Calu3 (cell line): ENCODE data around the gene PER1. TPM values are rescaled to one million over a fixed set of nuclear protein-coding genes. Genes with fewer than 3 reads are reported as not detected.

Source experiments
- BruUV-seq: library from RNA; stranded (reverse); fragments of 400-500 nt; replicated peaks from 2 replicates; lab custom pipeline; 2021; lab: Mats Ljungman, UMichigan
- CTCF ChIA-PET: fragments of 300-600 bp; sonication (Branson Sonifier 250); formaldehyde crosslinking; loops from one replicate; lab custom pipeline; 2022; ENCODE audit warnings: antibody characterized with exemption; lab: Charles Lee
- DNase-seq: peaks from one replicate; pipeline ENCODE4 v3.0.0; 2022
- H3K27ac Mint-ChIP-seq: one replicate; pipeline ENCODE4 v1.8.0; 2022; ENCODE audit warnings: mixed read lengths; ENCODE audit not compliant: unreplicated experiment
- H3K27me3 Mint-ChIP-seq: one replicate; pipeline ENCODE4 v1.8.0; 2022; ENCODE audit warnings: mixed read lengths; ENCODE audit not compliant: unreplicated experiment
- H3K36me3 Mint-ChIP-seq: one replicate; pipeline ENCODE4 v1.8.0; 2022; ENCODE audit warnings: mild to moderate bottlenecking, moderate library complexity, mixed read lengths; ENCODE audit not compliant: insufficient read depth, unreplicated experiment
- H3K4me1 Mint-ChIP-seq: one replicate; pipeline ENCODE4 v1.8.0; 2022; ENCODE audit warnings: mild to moderate bottlenecking, low read depth, mixed read lengths; ENCODE audit not compliant: unreplicated experiment
- H3K4me3 Mint-ChIP-seq: one replicate; pipeline ENCODE4 v1.8.0; 2022; ENCODE audit warnings: mild to moderate bottlenecking, low read depth, moderate library complexity, mixed read lengths; ENCODE audit not compliant: unreplicated experiment
- H3K9me3 Mint-ChIP-seq: one replicate; pipeline ENCODE4 v1.8.0; 2022; ENCODE audit warnings: low read depth, mixed read lengths; ENCODE audit not compliant: unreplicated experiment
- intact Hi-C: fragments of 100-400 bp; cut with micrococcal nuclease; formaldehyde crosslinking; loops from one replicate; pipeline ENCODE4 v1.10.0; 2022; ENCODE audit not compliant: unreplicated experiment
- total RNA-seq: library from RNA; stranded (reverse); gene quantifications from 2 replicates; pipeline ENCODE4 v1.2.3, GENCODE V29; 2022
- TF ChIP-seq, protein P1 (sequence below): fragments of 200-600 bp; IDR thresholded peaks from one replicate; pipeline ENCODE4 v1.8.0; 2022; ENCODE audit warnings: antibody characterized with exemption; ENCODE audit not compliant: unreplicated experiment

The PER1 gene
- total RNA-seq, 1 experiment from 2014 or later, result 16.1 TPM

DNA sequence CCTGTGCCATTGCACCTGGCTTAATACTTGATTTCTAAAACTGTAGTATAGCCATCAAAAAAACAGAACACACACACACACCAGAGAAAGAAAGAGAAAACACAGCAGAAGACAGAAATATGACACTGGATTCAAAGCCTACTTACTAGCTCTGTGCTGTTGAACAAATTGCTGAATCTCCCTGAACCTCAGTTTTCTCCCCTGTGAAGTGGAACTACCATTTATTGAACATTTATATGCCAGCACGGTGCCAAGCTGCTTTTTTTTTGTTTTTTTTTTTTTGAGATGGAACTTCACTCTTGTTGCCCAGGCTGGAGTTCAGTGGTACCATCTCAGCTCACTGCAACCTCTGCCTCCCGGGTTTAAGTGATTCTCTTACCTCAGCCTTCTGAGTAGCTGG lies 51.4 kb downstream of the PER1 start:
- H3K4me1 Mint-ChIP-seq, result peaks cover 9% of the 10 kb centered on the region
- H3K27me3 Mint-ChIP-seq, result peaks cover 23% of the 10 kb centered on the region
- no peak for DNase-seq
- CTCF ChIA-PET, result interaction anchor here (1.2 kb wide), 1 partner anchor 10 kb away, joined by 3 read pairs; no protein-coding TSS in a partner anchor
- H3K4me3 Mint-ChIP-seq, result no peak overlapping the region
- H3K27ac Mint-ChIP-seq, result no peak overlapping the region
- intact Hi-C loops, result no loop called here
- BruUV-seq, result no TSS peak
- H3K9me3 Mint-ChIP-seq, result no peaks in the 10 kb centered on the region
- TF ChIP-seq, protein P1, sequence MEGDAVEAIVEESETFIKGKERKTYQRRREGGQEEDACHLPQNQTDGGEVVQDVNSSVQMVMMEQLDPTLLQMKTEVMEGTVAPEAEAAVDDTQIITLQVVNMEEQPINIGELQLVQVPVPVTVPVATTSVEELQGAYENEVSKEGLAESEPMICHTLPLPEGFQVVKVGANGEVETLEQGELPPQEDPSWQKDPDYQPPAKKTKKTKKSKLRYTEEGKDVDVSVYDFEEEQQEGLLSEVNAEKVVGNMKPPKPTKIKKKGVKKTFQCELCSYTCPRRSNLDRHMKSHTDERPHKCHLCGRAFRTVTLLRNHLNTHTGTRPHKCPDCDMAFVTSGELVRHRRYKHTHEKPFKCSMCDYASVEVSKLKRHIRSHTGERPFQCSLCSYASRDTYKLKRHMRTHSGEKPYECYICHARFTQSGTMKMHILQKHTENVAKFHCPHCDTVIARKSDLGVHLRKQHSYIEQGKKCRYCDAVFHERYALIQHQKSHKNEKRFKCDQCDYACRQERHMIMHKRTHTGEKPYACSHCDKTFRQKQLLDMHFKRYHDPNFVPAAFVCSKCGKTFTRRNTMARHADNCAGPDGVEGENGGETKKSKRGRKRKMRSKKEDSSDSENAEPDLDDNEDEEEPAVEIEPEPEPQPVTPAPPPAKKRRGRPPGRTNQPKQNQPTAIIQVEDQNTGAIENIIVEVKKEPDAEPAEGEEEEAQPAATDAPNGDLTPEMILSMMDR, result no peak
- H3K36me3 Mint-ChIP-seq, result peaks cover 5% of the 10 kb centered on the region

- no peak for DNase-seq
- Mint-ChIP-seq H3K4me3 (no peak overlapping the region), H3K9me3 (no peaks in the 10 kb centered on the region), H3K27ac (no peak overlapping the region), H3K27me3 (peaks cover 29% of the 10 kb centered on the region), H3K4me1 (peaks cover 7% of the 10 kb centered on the region), H3K36me3 (peaks cover 5% of the 10 kb centered on the region)
- intact Hi-C loops, result no loop called here
- CTCF ChIA-PET, result interaction anchor here (1.2 kb wide), 1 partner anchor 10 kb away, joined by 3 read pairs; no protein-coding TSS in a partner anchor
- TF ChIP-seq, protein P1, result no peak
- BruUV-seq, result no TSS peak
These were observed 52.1 kb downstream of the PER1 start for GRCh38 chr17:8100111-8100510.

DNA sequence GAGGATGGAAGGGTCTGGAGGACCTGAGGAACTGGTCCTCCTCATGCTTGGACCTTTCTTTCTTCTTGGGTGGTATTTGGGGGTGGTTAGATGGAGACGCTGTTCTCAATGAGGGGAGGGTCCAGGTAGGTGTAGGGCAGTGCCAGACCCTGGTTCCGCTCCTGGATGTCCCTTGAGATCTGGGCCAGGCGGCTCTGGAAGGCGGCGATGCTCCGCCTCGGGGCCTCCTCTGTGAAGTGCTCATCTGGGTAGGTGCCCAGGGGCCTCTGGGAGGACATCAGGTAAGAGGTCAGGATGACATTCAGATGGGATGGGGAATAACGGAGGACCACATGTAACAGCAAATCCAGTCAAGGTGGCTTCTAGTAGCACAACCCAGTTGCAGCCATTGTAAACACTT lies 55.7 kb downstream of the PER1 start:
- Mint-ChIP-seq H3K4me1 (no peaks in the 10 kb centered on the region), H3K9me3 (no peaks in the 10 kb centered on the region), H3K36me3 (peaks cover 5% of the 10 kb centered on the region), H3K27ac (no peak overlapping the region), H3K27me3 (peaks cover 40% of the 10 kb centered on the region), H3K4me3 (no peak overlapping the region)
- CTCF ChIA-PET, result no interaction called here
- DNase-seq, result no peak
- TF ChIP-seq, protein P1, result no peak
- BruUV-seq, result no TSS peak
- intact Hi-C loops, result no loop called here

DNA sequence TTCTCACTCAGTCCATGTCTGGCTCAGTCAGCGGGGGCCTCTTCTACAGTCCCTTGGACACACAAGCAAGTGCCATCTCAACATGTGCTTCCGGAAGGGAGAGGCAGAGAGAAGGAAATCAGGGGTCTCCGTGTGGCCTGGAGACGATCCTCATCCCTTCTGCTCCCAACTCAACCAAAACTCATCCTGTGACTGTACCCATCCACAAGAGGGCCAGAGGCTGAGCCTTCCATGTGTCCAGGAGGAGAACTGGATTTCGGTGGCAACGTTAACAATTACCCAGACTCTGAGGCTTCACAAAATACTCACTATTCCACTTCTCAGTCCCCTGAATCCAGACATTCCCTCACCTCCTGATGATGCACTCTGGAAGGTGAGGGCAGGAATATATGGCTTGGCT lies 56.8 kb downstream of the PER1 start:
- no TSS peak for BruUV-seq

More for the DNA sequence above, 56.8 kb downstream of the PER1 start:
- H3K9me3 Mint-ChIP-seq, result no peaks in the 10 kb centered on the region
- H3K4me1 Mint-ChIP-seq, result no peaks in the 10 kb centered on the region
- peaks cover 5% of the 10 kb centered on the region for H3K36me3 Mint-ChIP-seq
- TF ChIP-seq, protein P1, result no peak
- CTCF ChIA-PET, result no interaction called here
- peaks cover 52% of the 10 kb centered on the region for H3K27me3 Mint-ChIP-seq
- H3K4me3 Mint-ChIP-seq, result no peak overlapping the region
- intact Hi-C loops, result no loop called here
- H3K27ac Mint-ChIP-seq, result no peak overlapping the region
- no peak for DNase-seq
